HEK293 (cell line): ENCODE measurements around the gene ILRUN.

Source experiments
- CTCF ChIA-PET: fragments of 350-600 bp; formaldehyde crosslinking; extraction: SDS; loops from one replicate; lab custom pipeline; 2021; ENCODE audit warnings: antibody characterized with exemption; lab: Yijun Ruan, JAX
- POLR2A ChIA-PET: fragments of 300-600 bp; formaldehyde crosslinking; extraction: SDS; loops from one replicate; lab custom pipeline; 2020; ENCODE audit warnings: antibody characterized with exemption, inconsistent platforms; lab: Yijun Ruan, JAX
- H3K27ac ChIP-seq: fragments of 200-500 bp; sonication (Bioruptor generic); 2 replicates; pipeline ENCODE4 v1.5.1; 2014; ENCODE audit warnings: low read depth, low read length, control low read depth, inconsistent platforms; ENCODE audit errors: extremely low read depth
- H3K36me3 ChIP-seq, 2 experiments: fragments of 200-500 bp in 1 of 2; sonication (Bioruptor generic) in 1 of 2; 1 replicate in 1 of 2; 2 replicates in 1 of 2; pipeline ENCODE4 v1.5.1; 2014 to 2017; ENCODE audit warnings: inconsistent platforms in 2 of 2, low read length in 2 of 2; ENCODE audit not compliant: control insufficient read depth in 2 of 2, insufficient read depth in 1 of 2
- H3K4me1 ChIP-seq: fragments of 200-500 bp; sonication (Bioruptor generic); 2 replicates; pipeline ENCODE4 v1.5.1; 2014; ENCODE audit warnings: mild to moderate bottlenecking, low read length, inconsistent platforms; ENCODE audit not compliant: control insufficient read depth, insufficient read depth
- H3K4me3 ChIP-seq: 2 replicates; pipeline ENCODE4 v1.5.1; 2011; ENCODE audit warnings: low read depth, mild to moderate bottlenecking, control low read depth, low read length, moderate library complexity
- H3K9me3 ChIP-seq: fragments of 200-500 bp; sonication (Bioruptor generic); 2 replicates; pipeline ENCODE4 v1.5.1; 2014; ENCODE audit warnings: low read depth, low read length, inconsistent platforms; ENCODE audit not compliant: control insufficient read depth, insufficient read depth
- HIC1 ChIP-seq: fragments of 450-650 bp; formaldehyde crosslinking; IDR thresholded peaks from 2 replicates; pipeline ENCODE4 v1.5.1; 2016; ENCODE audit warnings: missing biosample characterization, missing genetic modification characterization
- HOXC10 ChIP-seq: sonication (generic); formaldehyde crosslinking; IDR thresholded peaks from 2 replicates; pipeline ENCODE4 v1.8.1; 2023; ENCODE audit warnings: mild to moderate bottlenecking, missing genetic modification reagents
- KLF1 ChIP-seq: fragments of 450-650 bp; formaldehyde crosslinking; IDR thresholded peaks from 2 replicates; pipeline ENCODE4 v1.5.1; 2016; ENCODE audit warnings: missing biosample characterization, missing genetic modification characterization
- KLF17 ChIP-seq: fragments of 450-650 bp; formaldehyde crosslinking; IDR thresholded peaks from 2 replicates; pipeline ENCODE4 v1.5.1; 2016; ENCODE audit warnings: missing biosample characterization, missing genetic modification characterization
- OSR2 ChIP-seq: fragments of 450-650 bp; formaldehyde crosslinking; IDR thresholded peaks from 2 replicates; pipeline ENCODE4 v1.5.1; 2016; ENCODE audit warnings: missing biosample characterization, missing genetic modification characterization
- SCRT1 ChIP-seq: fragments of 450-650 bp; formaldehyde crosslinking; IDR thresholded peaks from 2 replicates; pipeline ENCODE4 v1.5.1; 2016; ENCODE audit warnings: missing biosample characterization, missing genetic modification characterization, borderline replicate concordance
- SP2 ChIP-seq: fragments of 450-650 bp; formaldehyde crosslinking; IDR thresholded peaks from 2 replicates; pipeline ENCODE4 v1.5.1; 2016; ENCODE audit warnings: missing biosample characterization, missing genetic modification characterization
- YY1 ChIP-seq: fragments of 450-650 bp; formaldehyde crosslinking; IDR thresholded peaks from 2 replicates; pipeline ENCODE4 v1.5.1; 2018; ENCODE audit warnings: missing biosample characterization, missing genetic modification characterization
- ZBTB26 ChIP-seq: fragments of 450-650 bp; formaldehyde crosslinking; optimal IDR thresholded peaks from 2 replicates; pipeline ENCODE3; 2016; ENCODE audit warnings: missing biosample characterization, mild to moderate bottlenecking, missing genetic modification characterization
- ZNF146 ChIP-seq: fragments of 450-650 bp; formaldehyde crosslinking; IDR thresholded peaks from 2 replicates; pipeline ENCODE4 v1.5.1; 2016; ENCODE audit warnings: missing biosample characterization, missing genetic modification characterization
- ZNF214 ChIP-seq: fragments of 450-650 bp; formaldehyde crosslinking; IDR thresholded peaks from 2 replicates; pipeline ENCODE4 v1.5.1; 2017; ENCODE audit warnings: missing biosample characterization, mild to moderate bottlenecking, missing genetic modification characterization, borderline replicate concordance
- ZNF221 ChIP-seq: fragments of 450-650 bp; formaldehyde crosslinking; IDR thresholded peaks from 2 replicates; pipeline ENCODE4 v1.5.1; 2017; ENCODE audit warnings: missing biosample characterization, missing genetic modification characterization, borderline replicate concordance
- ZNF366 ChIP-seq: fragments of 450-650 bp; formaldehyde crosslinking; conservative IDR thresholded peaks from 2 replicates; pipeline ENCODE4 v1.5.1; 2016; ENCODE audit warnings: missing biosample characterization, missing genetic modification characterization
- ZNF37A ChIP-seq: fragments of 450-650 bp; IDR thresholded peaks from 2 replicates; pipeline ENCODE4 v1.5.1; 2018; ENCODE audit warnings: missing biosample characterization, missing genetic modification characterization
- ZNF404 ChIP-seq: fragments of 450-650 bp; formaldehyde crosslinking; IDR thresholded peaks from 2 replicates; pipeline ENCODE4 v1.5.1; 2017; ENCODE audit warnings: missing biosample characterization, missing genetic modification characterization
- ZNF521 ChIP-seq: fragments of 450-650 bp; formaldehyde crosslinking; IDR thresholded peaks from 2 replicates; pipeline ENCODE4 v1.5.1; 2017; ENCODE audit warnings: missing biosample characterization, mild to moderate bottlenecking, missing genetic modification characterization
- ZNF561 ChIP-seq: fragments of 450-650 bp; IDR thresholded peaks from 2 replicates; pipeline ENCODE4 v1.5.1; 2018; ENCODE audit warnings: missing biosample characterization, missing genetic modification characterization, borderline replicate concordance
- ZNF768 ChIP-seq: fragments of 450-650 bp; formaldehyde crosslinking; IDR thresholded peaks from 2 replicates; pipeline ENCODE4 v1.5.1; 2018; ENCODE audit warnings: missing biosample characterization, mild to moderate bottlenecking, missing genetic modification characterization
- ZNF792 ChIP-seq: fragments of 450-650 bp; formaldehyde crosslinking; IDR thresholded peaks from 2 replicates; pipeline ENCODE4 v1.5.1; 2016; ENCODE audit warnings: missing biosample characterization, missing genetic modification characterization
- ZSCAN5A ChIP-seq: fragments of 450-650 bp; formaldehyde crosslinking; IDR thresholded peaks from 2 replicates; pipeline ENCODE4 v1.5.1; 2016; ENCODE audit warnings: missing biosample characterization, missing genetic modification characterization

The ILRUN gene

GRCh38 chr6:34736823-34737222, 40.3 kb upstream of the ILRUN start:
- POLR2A ChIA-PET, result interaction anchor here (0.8 kb wide), 1 partner anchor 20 kb away, joined by 3 read pairs; the partner anchor contains the start of gene SNRPC
- CTCF ChIA-PET, result interaction anchor here (0.6 to 0.7 kb wide), 2 partner anchors 12 to 645 kb away, joined by 3 read pairs; no protein-coding TSS in a partner anchor

GRCh38 chr6:34731393-34732060, 35.0 kb upstream of the ILRUN start:
- H3K4me3 ChIP-seq, result no peak overlapping the region
- TF ChIP-seq YY1 (tag by site-specific recombination) (no peak), SP2 (tag by site-specific recombination) (no peak), HIC1 (tag by site-specific recombination) (no peak), KLF1 (tag by site-specific recombination) (peak; percentile 46), ZNF792 (tag by site-specific recombination) (no peak), HOXC10 (CRISPR knock-in tag) (no peak), ZNF146 (tag by site-specific recombination) (no peak)
- peaks cover 6% of the 10 kb centered on the region; the same call in 1 of the 2 replicates for H3K4me1 ChIP-seq
- ChIA-PET POLR2A (no interaction called here), CTCF (interaction anchor here (1.3 kb wide), 1 partner anchor 14 kb away, joined by 4 read pairs; no protein-coding TSS in a partner anchor)
- H3K9me3 ChIP-seq, result no peaks in the 10 kb centered on the region
- H3K27ac ChIP-seq, result no peak overlapping the region
- H3K36me3 ChIP-seq, result no peaks in the 10 kb centered on the region

More at GRCh38 chr6:34736823-34737222, 40.3 kb upstream of the ILRUN start:
- Histone ChIP-seq H3K27ac (no peak overlapping the region), H3K4me1 (no peaks in the 10 kb centered on the region), H3K4me3 (no peak overlapping the region), H3K36me3 (no peaks in the 10 kb centered on the region), H3K9me3 (no peaks in the 10 kb centered on the region)
- no peak for TF ChIP-seq ZNF768
- TF ChIP-seq ZNF221, result no peak
- no peak for TF ChIP-seq KLF17 (tag by site-specific recombination)
- TF ChIP-seq ZNF366 (tag by site-specific recombination), result no peak
- no peak for TF ChIP-seq ZNF521 (tag by site-specific recombination)
- no peak for TF ChIP-seq ZNF214
- no peak for TF ChIP-seq ZBTB26 (tag by site-specific recombination)
- no peak for TF ChIP-seq ZSCAN5A (tag by site-specific recombination)
- no peak for TF ChIP-seq ZNF561 (tag by site-specific recombination)
- TF ChIP-seq SCRT1, result no peak
- no peak for TF ChIP-seq ZNF37A (tag by site-specific recombination)
- TF ChIP-seq OSR2 (tag by site-specific recombination), result no peak
- TF ChIP-seq ZNF404 (tag by site-specific recombination), result no peak
